Right lobe of liver (tissue), 4 donors: ENCODE data around the gene TSNAXIP1.

Source experiments
- CTCF ChIP-seq, 4 donors: fragments of 200-600 bp in 3 of 4; fragments of 450-650 bp in 1 of 4; IDR thresholded peaks; one replicate each; pipeline versions ENCODE4 v1.5.1 to v1.8.0; 2016 to 2022; ENCODE audit warnings: antibody characterized with exemption in 4 of 4, mild to moderate bottlenecking in 2 of 4
- POLR2A ChIP-seq: fragments of 450-650 bp; IDR thresholded peaks from one replicate; pipeline ENCODE4 v1.6.1; 2017; ENCODE audit warnings: antibody characterized with exemption, mild to moderate bottlenecking
- donor health status: DM: no; HTN: no; CAD: no.
- donor health status: DM: no; HTN: no; CAD: no.
- donor health status: DM: no; HTN: yes; CAD: no.

- TF ChIP-seq CTCF (IDR thresholded peaks at IDR 0.05), result peak in 3 of 4 donors; percentile 7 to 22 (median 9)
- TF ChIP-seq POLR2A, result no peak
Observed at GRCh38 chr16:67807148-67807682, 526 bp downstream of the TSNAXIP1 start.
